Measurements from ENCODE around the gene DIP2C. TPM values are rescaled to one million over a fixed set of nuclear protein-coding genes. Genes with fewer than 3 reads are reported as not detected.

Gene DIP2C
- total and polyA plus RNA-seq, 2 experiments from 2014 or later: 9.1 to 15.8 TPM

- Histone ChIP-seq H3K27me3 (no peaks in the 10 kb centered on the region), H3K9me3 (ENCODE audit: low read depth) (peaks cover 4% of the 10 kb centered on the region), H3K4me1 (ENCODE audit: low read depth) (no peaks in the 10 kb centered on the region), H3K36me3 (no peaks in the 10 kb centered on the region), H3K27ac (no peak overlapping the region), H3K4me3 (no peak overlapping the region)
- TF ChIP-seq CTCF (IDR thresholded peaks at IDR 0.05; ENCODE audit: low read depth, low read length): no peak
- DNase-seq (ENCODE audit: low read depth in 1 of 2, low spot score in 1 of 2): no peak
Observed at GRCh38 chr10:718143-718700, 28.8 kb upstream of the DIP2C start.

- no peak overlapping the region for H3K4me3 ChIP-seq
- H3K9me3 ChIP-seq (ENCODE audit: low read depth): peaks cover 4% of the 10 kb centered on the region
- DNase-seq (ENCODE audit: low read depth in 1 of 2, low spot score in 1 of 2): no peak
- no peak overlapping the region for H3K27ac ChIP-seq
- H3K4me1 ChIP-seq (ENCODE audit: low read depth): no peaks in the 10 kb centered on the region
- H3K36me3 ChIP-seq: no peaks in the 10 kb centered on the region
- TF ChIP-seq CTCF (IDR thresholded peaks at IDR 0.05; ENCODE audit: low read depth, low read length): no peak
- no peaks in the 10 kb centered on the region for H3K27me3 ChIP-seq
Observed at GRCh38 chr10:717458-717857, 28.0 kb upstream of the DIP2C start.

GRCh38 chr10:716821-717220 is 27.4 kb upstream of the DIP2C start:
- Histone ChIP-seq H3K36me3 (no peaks in the 10 kb centered on the region), H3K9me3 (ENCODE audit: low read depth) (peaks cover 4% of the 10 kb centered on the region), H3K4me3 (no peak overlapping the region), H3K27ac (no peak overlapping the region), H3K27me3 (no peaks in the 10 kb centered on the region), H3K4me1 (ENCODE audit: low read depth) (no peaks in the 10 kb centered on the region)
- no peak for DNase-seq (ENCODE audit: low read depth in 1 of 2, low spot score in 1 of 2)
- TF ChIP-seq CTCF (IDR thresholded peaks at IDR 0.05; ENCODE audit: low read depth, low read length): no peak

DNA sequence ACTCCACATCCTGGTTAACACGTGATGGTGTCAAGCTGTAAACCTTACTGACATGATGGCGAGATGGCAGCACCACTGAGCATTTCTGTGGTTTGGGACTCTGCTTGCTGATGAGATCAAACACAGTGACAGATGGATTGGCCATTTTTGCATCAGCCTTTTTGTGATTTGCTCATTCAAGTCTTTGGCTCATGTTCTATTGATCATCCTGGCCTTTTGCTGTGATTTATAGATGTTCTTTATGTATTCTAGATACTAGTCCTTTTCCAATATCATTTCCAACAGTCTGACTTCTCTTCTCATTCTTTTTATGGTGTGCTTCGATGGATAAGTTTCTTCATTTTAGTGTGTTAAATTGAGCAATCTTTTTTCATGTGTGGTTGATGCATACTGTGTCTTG is 24.7 kb upstream of the DIP2C start:
- no peaks in the 10 kb centered on the region for H3K4me1 ChIP-seq (ENCODE audit: low read depth)
- H3K36me3 ChIP-seq: no peaks in the 10 kb centered on the region
- TF ChIP-seq CTCF (IDR thresholded peaks at IDR 0.05; ENCODE audit: low read depth, low read length): no peak
- no peak overlapping the region for H3K4me3 ChIP-seq
- H3K27ac ChIP-seq: no peak overlapping the region
- H3K27me3 ChIP-seq: no peaks in the 10 kb centered on the region
- peaks cover 4% of the 10 kb centered on the region for H3K9me3 ChIP-seq (ENCODE audit: low read depth)
- no peak for DNase-seq (ENCODE audit: low read depth in 1 of 2, low spot score in 1 of 2)

DNA sequence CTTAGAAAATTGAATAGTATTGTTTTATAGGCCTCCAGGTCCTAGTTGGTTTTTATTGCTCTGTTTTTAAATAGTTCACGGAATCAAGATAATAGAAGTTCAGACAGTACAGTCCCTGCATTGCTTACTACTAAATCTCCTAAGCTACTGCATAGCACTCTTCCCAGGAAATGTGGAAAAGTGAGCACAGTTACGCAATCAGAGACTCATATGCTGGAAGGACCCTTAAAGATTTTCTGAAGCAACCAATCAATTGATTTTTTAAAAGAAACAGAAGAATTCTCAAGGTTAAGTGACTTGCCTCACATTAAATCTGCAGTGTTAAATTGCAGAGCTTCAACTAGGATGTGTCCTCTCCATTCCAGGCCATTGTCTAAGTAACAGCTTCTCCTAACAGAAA is 23.1 kb upstream of the DIP2C start:
- H3K4me1 ChIP-seq (ENCODE audit: low read depth): no peaks in the 10 kb centered on the region
- no peak overlapping the region for H3K27ac ChIP-seq
- no peaks in the 10 kb centered on the region for H3K36me3 ChIP-seq
- DNase-seq (ENCODE audit: low read depth in 1 of 2, low spot score in 1 of 2): peak in 1 of 2 donors; percentile 23
- no peaks in the 10 kb centered on the region for H3K27me3 ChIP-seq
- TF ChIP-seq CTCF (IDR thresholded peaks at IDR 0.05; ENCODE audit: low read depth, low read length): no peak
- no peak overlapping the region for H3K4me3 ChIP-seq
- H3K9me3 ChIP-seq (ENCODE audit: low read depth): peaks cover 4% of the 10 kb centered on the region

DNA sequence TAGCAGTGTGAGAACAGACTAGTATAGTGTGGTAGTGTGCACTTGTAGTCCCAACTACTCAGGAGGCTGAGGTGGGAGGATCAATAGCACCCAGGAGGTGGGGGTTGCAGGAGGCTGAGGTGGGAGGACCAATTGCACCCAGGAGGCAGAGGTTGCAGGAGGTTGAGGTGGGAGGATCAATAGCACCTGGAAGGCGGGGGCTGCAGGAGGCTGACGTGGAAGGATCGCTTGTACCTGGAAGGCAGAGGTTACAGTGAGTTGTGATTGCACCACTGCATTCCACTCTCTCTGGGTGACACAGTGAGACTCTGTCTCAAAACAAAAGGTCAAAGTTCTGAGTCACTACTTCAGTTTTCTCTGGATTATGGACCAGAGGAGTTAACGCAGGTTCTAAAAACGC is 22.6 kb upstream of the DIP2C start:
- DNase-seq (ENCODE audit: low read depth in 1 of 2, low spot score in 1 of 2): no peak
- Histone ChIP-seq H3K27me3 (no peaks in the 10 kb centered on the region), H3K4me1 (ENCODE audit: low read depth) (no peaks in the 10 kb centered on the region), H3K9me3 (ENCODE audit: low read depth) (peaks cover 4% of the 10 kb centered on the region), H3K27ac (no peak overlapping the region), H3K4me3 (no peak overlapping the region), H3K36me3 (no peaks in the 10 kb centered on the region)
- no peak for TF ChIP-seq CTCF (IDR thresholded peaks at IDR 0.05; ENCODE audit: low read depth, low read length)
